GM19455 (cell line): ENCODE data around the gene SNX9.

ENCODE experiments used
- ATAC-seq: cut with Tn5 transposase; IDR thresholded peaks from one replicate; pipeline ENCODE4 v1.9.1; 2021; ENCODE audit not compliant: unreplicated experiment

The SNX9 gene

GRCh38 chr6:157989541-157990289 is 166.7 kb downstream of the SNX9 start:
- ATAC-seq: no peak

DNA sequence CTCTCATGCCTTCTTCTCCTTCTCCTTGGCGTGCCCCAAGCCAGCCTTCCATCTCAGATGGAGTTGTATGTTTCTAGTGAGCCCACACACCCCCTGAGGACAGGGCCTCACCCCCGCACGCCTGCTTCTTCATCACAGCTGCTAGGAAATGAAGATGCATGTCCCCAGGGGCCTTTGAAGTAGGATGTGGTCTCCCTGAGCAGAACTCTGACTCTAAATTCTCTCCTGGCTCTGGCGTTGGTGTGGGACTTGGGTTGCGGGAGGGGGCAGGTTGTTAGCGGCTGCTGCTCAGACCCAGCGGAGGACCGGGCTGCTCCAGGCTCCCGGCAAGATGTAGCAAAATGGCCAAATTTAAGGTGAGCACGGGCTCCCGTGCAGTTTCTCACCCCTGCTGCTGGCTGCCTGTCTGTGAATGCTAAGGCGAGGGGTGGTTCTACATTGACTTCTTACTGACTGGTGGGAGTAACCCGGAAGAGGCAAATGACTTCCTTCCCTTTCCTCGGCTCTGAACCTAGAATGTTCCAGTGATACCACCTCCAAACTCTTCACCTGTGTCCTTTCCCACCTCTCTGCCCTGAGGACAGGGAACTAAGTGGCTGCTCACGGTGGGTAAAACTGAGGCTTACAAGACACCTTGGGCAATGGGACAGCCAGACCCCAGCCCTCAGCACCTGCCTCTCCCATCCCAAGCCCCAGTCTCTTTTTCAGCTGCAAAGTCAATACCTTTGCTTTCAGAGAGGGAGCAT is 167.4 kb downstream of the SNX9 start:
- ATAC-seq: no peak

DNA sequence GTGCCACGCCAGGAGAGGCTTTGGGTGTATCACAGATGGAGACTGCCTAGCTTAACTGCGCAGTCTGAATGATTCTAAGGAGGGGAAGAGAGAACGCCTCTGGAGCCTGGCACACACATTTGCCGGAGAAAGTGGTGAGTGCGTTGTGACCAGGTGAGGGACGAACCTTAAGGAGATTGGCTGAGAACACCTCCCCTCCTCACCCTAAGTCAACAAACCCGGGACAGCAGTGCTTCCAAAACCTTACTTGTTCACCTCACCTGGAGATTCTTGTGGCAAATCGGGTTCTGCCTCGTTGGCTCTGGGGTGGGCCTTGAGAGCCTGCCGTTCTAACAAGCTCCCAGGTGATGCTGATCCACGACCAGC is 168.0 kb downstream of the SNX9 start:
- no peak for ATAC-seq

DNA sequence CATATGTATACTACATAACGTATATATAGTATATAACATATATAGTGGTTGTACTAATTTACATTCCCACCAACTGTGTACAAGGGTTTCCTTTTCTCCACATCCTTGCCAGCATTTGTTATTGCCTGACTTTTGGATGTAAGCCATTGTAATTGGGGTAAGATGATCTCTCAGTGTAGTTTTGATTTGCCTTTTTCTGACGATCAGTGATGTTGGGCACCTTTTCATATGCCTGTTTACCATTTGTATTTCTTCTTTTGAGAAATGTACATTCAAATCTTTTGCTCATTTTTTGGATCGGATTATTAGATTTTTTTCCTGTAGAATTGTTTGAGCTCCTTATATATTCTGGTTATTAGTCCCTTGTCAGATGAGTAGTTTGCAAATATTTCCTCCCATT is 170.0 kb downstream of the SNX9 start:
- ATAC-seq: no peak

- ATAC-seq: no peak
Observed at GRCh38 chr6:157994125-157994795, 171.2 kb downstream of the SNX9 start.
